ENCODE results near the gene IL15RA.

- no peak for TF ChIP-seq EZH2 (IDR thresholded peaks at IDR 0.05; ENCODE audit: insufficient read depth, poor library complexity, severe bottlenecking)
- TF ChIP-seq EZH2phosphoT487 (IDR thresholded peaks at IDR 0.05; ENCODE audit: insufficient read depth, low read depth), result no peak
Measured at GRCh38 chr10:5932345-5932744, 45.0 kb downstream of the IL15RA start.
